ENCODE data around the gene ZSCAN12. TPM values are rescaled to one million over a fixed set of nuclear protein-coding genes. Genes with fewer than 3 reads are reported as not detected.

ZSCAN12 gene
- total and polyA plus RNA-seq, 10 of the 15 experiments (the other 5 are each of a cell fraction or from before 2014, with no cell fraction given) = 1.2 to 12.2 (median 7.4) TPM

- no peak for TF ChIP-seq ZBTB40 (IDR thresholded peaks at IDR 0.05; ENCODE audit: borderline replicate concordance)
- no peak for TF ChIP-seq BRCA1 (IDR thresholded peaks at IDR 0.05; ENCODE audit: low read depth, low read length)
- TF ChIP-seq STAT1 (conservative IDR thresholded peaks at IDR 0.05) = no peak
- no peak for TF ChIP-seq MYB (IDR thresholded peaks at IDR 0.05; ENCODE audit: borderline replicate concordance, low read depth, low read length)
- no peak for TF ChIP-seq ZBTB4 (CRISPR knock-in tag; IDR thresholded peaks at IDR 0.05)
- peak; percentile 47 for TF ChIP-seq EED (IDR thresholded peaks at IDR 0.05; ENCODE audit: low read depth)
- TF ChIP-seq BCL11A (IDR thresholded peaks at IDR 0.05; ENCODE audit: low read depth, low read length) = peak; percentile 53; the same call in 1 of the 2 replicates
- no peak for TF ChIP-seq NR2F1 (conservative IDR thresholded peaks at IDR 0.05)
- no peak for TF ChIP-seq USF2 (IDR thresholded peaks at IDR 0.05; ENCODE audit: borderline replicate concordance, low read depth, low read length)
- TF ChIP-seq ZNF687 (IDR thresholded peaks at IDR 0.05) = peak; percentile 86
- 0 out of 4 replicates have a peak, but pooled peaks of 1 of the 2 experiments have one; percentile 17 for TF ChIP-seq BHLHE40 (IDR thresholded peaks at IDR 0.05; ENCODE audit: borderline replicate concordance in 1 of 2, low read depth in 2 of 2, low read length in 1 of 2)
- TF ChIP-seq ZSCAN29 (IDR thresholded peaks at IDR 0.05) = no peak
Observed at GRCh38 chr6:28336284-28337120, 63.0 kb downstream of the ZSCAN12 start (continued).

All from GM12878 (cell line).